Smooth muscle cell (in vitro differentiated cells): ENCODE data around the gene CLIC6. TPM values are rescaled to one million over a fixed set of nuclear protein-coding genes. Genes with fewer than 3 reads are reported as not detected.

Experiments
- DNase-seq: peaks from one replicate; lab custom pipeline; 2025; ENCODE audit not compliant: unreplicated experiment; lab: John Stamatoyannopoulos, UW
- H2AFZ ChIP-seq: fragments of 200-600 bp; sonication (generic); 2 replicates; pipeline ENCODE4 v1.6.0; 2016; ENCODE audit warnings: antibody characterized with exemption, low read depth, mild to moderate bottlenecking
- H3F3A ChIP-seq: fragments of 200-600 bp; sonication (generic); 2 replicates; pipeline ENCODE4 v1.6.0; 2017; ENCODE audit warnings: antibody characterized with exemption, low read depth
- H3K27ac ChIP-seq: fragments of 200-600 bp; sonication (generic); 2 replicates; pipeline ENCODE4 v1.5.1; 2016; ENCODE audit warnings: low read depth, mild to moderate bottlenecking
- H3K27me3 ChIP-seq: fragments of 200-600 bp; sonication (generic); 2 replicates; pipeline ENCODE4 v1.6.1; 2016; ENCODE audit warnings: low read depth, mild to moderate bottlenecking
- H3K36me3 ChIP-seq: fragments of 200-600 bp; sonication (generic); 2 replicates; pipeline ENCODE4 v1.5.1; 2016; ENCODE audit warnings: low read depth
- H3K4me1 ChIP-seq: fragments of 200-600 bp; sonication (generic); 2 replicates; pipeline ENCODE4 v1.5.1; 2016; ENCODE audit warnings: low read depth
- H3K4me2 ChIP-seq: fragments of 200-600 bp; sonication (generic); 2 replicates; pipeline ENCODE4 v1.6.0; 2016; ENCODE audit warnings: mild to moderate bottlenecking
- H3K4me3 ChIP-seq: fragments of 200-600 bp; sonication (generic); 2 replicates; pipeline ENCODE4 v1.5.1; 2016; ENCODE audit warnings: mild to moderate bottlenecking
- H3K79me2 ChIP-seq: fragments of 200-600 bp; sonication (generic); 2 replicates; pipeline ENCODE4 v1.6.0; 2016; ENCODE audit warnings: low read depth, mild to moderate bottlenecking
- H3K9ac ChIP-seq: fragments of 200-600 bp; sonication (generic); 2 replicates; pipeline ENCODE4 v1.6.0; 2016; ENCODE audit warnings: low read depth
- H3K9me3 ChIP-seq: fragments of 200-600 bp; sonication (generic); replicated peaks from 2 replicates; pipeline ENCODE4 v1.5.1; 2016; ENCODE audit warnings: low read depth
- H4K20me1 ChIP-seq: fragments of 200-600 bp; sonication (generic); 2 replicates; pipeline ENCODE4 v1.6.0; 2016; ENCODE audit warnings: low read depth
- CTCF ChIP-seq: fragments of 200-600 bp; sonication (generic); IDR thresholded peaks from 2 replicates; pipeline ENCODE4 v1.5.1; 2017; ENCODE audit warnings: borderline replicate concordance, mild to moderate bottlenecking, antibody characterized with exemption; ENCODE audit not compliant: insufficient read depth, poor library complexity, severe bottlenecking
- WGBS: methylation state at CpG from one replicate; pipeline ENCODE4 v1.1.7; 2016; ENCODE audit warnings: low lambda C conversion rate; 5-methylcytosine and 5-hydroxymethylcytosine counted together
- polyA plus RNA-seq: library from polyadenylated mRNA; unstranded; fragments of >200 nt; fragmentation: Nextera tagmentation; extraction: Ambion mirVana; gene quantifications from 2 replicates; pipeline ENCODE4 v1.2.1, GENCODE V29; 2016
- total RNA-seq: library from RNA; depleted of rRNA; stranded (reverse); fragments of >200 nt; gene quantifications from 2 replicates; pipeline ENCODE4 v1.2.3, GENCODE V29; 2014

CLIC6 gene
- total and polyA plus RNA-seq, 2 experiments from 2014 or later: 0.22 TPM; not detected in 1

DNA sequence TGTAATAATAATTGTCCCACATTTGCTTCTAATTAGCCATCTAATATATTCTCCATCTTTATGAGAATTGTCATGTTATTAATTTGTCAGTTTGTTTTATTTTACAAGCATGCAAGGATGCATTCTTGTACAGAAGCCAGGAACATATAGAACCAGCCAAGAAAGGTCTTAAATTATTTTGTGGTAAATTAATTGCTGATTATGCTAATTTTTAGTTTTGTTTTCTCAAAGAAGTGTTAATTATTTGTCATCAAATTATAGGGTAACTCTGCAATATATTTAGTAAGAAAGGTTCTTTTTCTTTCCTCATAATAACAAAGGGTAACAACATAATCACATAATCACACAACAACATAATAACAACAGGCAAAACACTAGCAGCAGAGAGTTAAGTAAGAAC is 5.7 kb downstream of the CLIC6 start:
- H3K79me2 ChIP-seq: no peaks in the 10 kb centered on the region
- H3K36me3 ChIP-seq: no peaks in the 10 kb centered on the region
- no peak for TF ChIP-seq CTCF
- no peak for DNase-seq
- no peaks in the 10 kb centered on the region for H3K9me3 ChIP-seq
- H3K4me1 ChIP-seq: no peaks in the 10 kb centered on the region
- no peaks in the 10 kb centered on the region for H4K20me1 ChIP-seq
- no peak overlapping the region for H2AFZ ChIP-seq
- H3K4me3 ChIP-seq: no peak overlapping the region
- H3K27ac ChIP-seq: no peak overlapping the region
- H3F3A ChIP-seq: no peaks in the 10 kb centered on the region
- peaks cover 53% of the 10 kb centered on the region for H3K27me3 ChIP-seq
- no peak overlapping the region for H3K4me2 ChIP-seq
- H3K9ac ChIP-seq: no peak overlapping the region

GRCh38 chr21:34675871-34676270 is 7.1 kb downstream of the CLIC6 start:
- no peak for DNase-seq
- Histone ChIP-seq H3K4me3 (no peak overlapping the region), H4K20me1 (no peaks in the 10 kb centered on the region), H2AFZ (no peak overlapping the region), H3K36me3 (no peaks in the 10 kb centered on the region), H3K9ac (no peak overlapping the region), H3K27ac (no peak overlapping the region), H3K27me3 (peaks cover 39% of the 10 kb centered on the region), H3K4me1 (no peaks in the 10 kb centered on the region), H3F3A (no peaks in the 10 kb centered on the region), H3K9me3 (no peaks in the 10 kb centered on the region), H3K4me2 (no peak overlapping the region), H3K79me2 (no peaks in the 10 kb centered on the region)
- 78% methylated on average over 5 of the region's 5 CpGs for WGBS
- TF ChIP-seq CTCF: no peak

DNA sequence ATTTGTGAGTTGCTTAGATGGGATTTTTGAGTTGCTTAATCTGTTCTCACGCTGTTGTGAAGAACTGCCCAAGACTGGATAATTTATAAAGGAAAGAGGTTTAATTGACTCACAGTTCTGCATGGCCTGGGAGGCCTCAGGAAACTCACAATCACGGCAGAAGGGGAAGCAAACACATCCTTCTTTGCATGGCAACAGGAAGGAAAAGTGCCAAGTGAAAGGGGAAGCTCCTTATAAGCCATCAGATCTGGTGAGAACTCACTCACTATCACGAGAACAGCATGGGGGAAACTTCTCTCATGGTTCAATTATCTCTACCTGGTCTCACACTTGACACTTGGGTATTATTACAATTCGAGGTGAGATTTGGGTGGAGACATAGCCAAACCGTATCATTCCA is 10.3 kb downstream of the CLIC6 start:
- WGBS: 79% methylated on average over 5 of the region's 5 CpGs

More for the DNA sequence above, 10.3 kb downstream of the CLIC6 start:
- Histone ChIP-seq H3F3A (no peaks in the 10 kb centered on the region), H3K9me3 (no peaks in the 10 kb centered on the region), H3K4me2 (no peak overlapping the region), H4K20me1 (no peaks in the 10 kb centered on the region), H2AFZ (no peak overlapping the region), H3K27me3 (peaks cover 12% of the 10 kb centered on the region), H3K36me3 (no peaks in the 10 kb centered on the region), H3K9ac (no peak overlapping the region), H3K4me3 (no peak overlapping the region), H3K79me2 (no peaks in the 10 kb centered on the region), H3K27ac (no peak overlapping the region), H3K4me1 (no peaks in the 10 kb centered on the region)
- DNase-seq: no peak
- no peak for TF ChIP-seq CTCF
